Nephron progenitor cell (in vitro differentiated cells): Measurements from ENCODE around the gene C11orf54.

Experiments
- DNase-seq: peaks from one replicate; pipeline ENCODE4 v3.0.0; 2021
- H3K27ac Mint-ChIP-seq: 2 replicates; pipeline ENCODE4 v1.8.0; 2021; ENCODE audit warnings: mild to moderate bottlenecking, moderate library complexity, mixed read lengths
- H3K27me3 Mint-ChIP-seq: 2 replicates; pipeline ENCODE4 v1.8.0; 2021; ENCODE audit warnings: mild to moderate bottlenecking, low read depth, mixed read lengths; ENCODE audit not compliant: poor library complexity
- H3K36me3 Mint-ChIP-seq: 2 replicates; pipeline ENCODE4 v1.8.0; 2021; ENCODE audit warnings: low read depth, mixed read lengths
- H3K4me1 Mint-ChIP-seq: 2 replicates; pipeline ENCODE4 v1.8.0; 2021; ENCODE audit warnings: mixed read lengths
- H3K4me3 Mint-ChIP-seq: 2 replicates; pipeline ENCODE4 v1.8.0; 2021; ENCODE audit warnings: mild to moderate bottlenecking, moderate library complexity, mixed read lengths
- H3K9me3 Mint-ChIP-seq: 2 replicates; pipeline ENCODE4 v1.8.0; 2021; ENCODE audit warnings: mild to moderate bottlenecking, moderate library complexity, mixed read lengths
- TF ChIP-seq, protein P1 (sequence below): fragments of 200-600 bp; sonication (generic); IDR thresholded peaks from 2 replicates; pipeline ENCODE4 v1.5.0; 2021; ENCODE audit warnings: antibody characterized with exemption

Gene C11orf54

DNA sequence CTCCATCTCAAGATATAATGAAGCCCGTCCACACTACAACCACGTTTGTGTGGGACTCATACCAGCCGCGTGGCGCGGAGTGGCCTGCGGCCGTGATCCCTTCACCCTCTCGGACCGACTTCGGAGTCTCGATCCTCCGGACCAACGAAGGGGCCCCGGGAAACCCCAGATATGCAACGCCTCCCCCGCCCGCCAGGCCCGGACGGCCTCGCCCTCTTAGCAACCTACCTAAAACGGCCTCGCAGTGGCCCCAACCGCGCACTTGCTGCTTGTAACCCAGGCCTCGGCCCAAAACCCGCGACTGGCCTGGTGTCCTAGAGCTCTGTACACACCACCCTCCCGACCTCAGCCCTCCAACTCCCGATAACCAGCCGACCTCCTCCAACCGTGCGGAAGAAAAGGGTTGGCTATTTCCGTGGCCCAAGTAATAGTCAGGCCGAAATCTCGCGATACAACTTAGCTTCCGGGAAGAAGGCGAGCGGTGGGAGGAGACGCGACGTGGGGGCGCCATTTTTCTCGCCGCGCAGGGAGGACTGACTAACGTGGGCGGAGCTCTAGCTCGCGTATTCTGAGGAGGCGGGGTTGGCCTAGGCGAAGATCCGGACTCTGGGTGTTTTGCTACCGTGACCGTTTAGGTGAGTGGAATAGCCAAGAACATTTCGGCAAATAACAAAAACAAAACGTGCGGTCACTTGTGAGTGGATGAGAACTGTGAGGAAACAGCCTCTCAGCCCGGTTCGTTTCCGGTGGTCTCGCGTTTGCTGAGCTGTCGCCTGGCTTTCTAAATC is at the start of gene C11orf54, which contains the start of gene TAF1D:
Gene C11orf54, plus strand, starts transcription at position 579 of the 788 bp plus-strand sequence. CDS start 5,722 bp downstream, outside the sequence.
Gene TAF1D, minus strand, starts transcription at position 402 of the 788 bp plus-strand sequence. CDS start 2,191 bp downstream, outside the sequence.
- TF ChIP-seq, protein P1, sequence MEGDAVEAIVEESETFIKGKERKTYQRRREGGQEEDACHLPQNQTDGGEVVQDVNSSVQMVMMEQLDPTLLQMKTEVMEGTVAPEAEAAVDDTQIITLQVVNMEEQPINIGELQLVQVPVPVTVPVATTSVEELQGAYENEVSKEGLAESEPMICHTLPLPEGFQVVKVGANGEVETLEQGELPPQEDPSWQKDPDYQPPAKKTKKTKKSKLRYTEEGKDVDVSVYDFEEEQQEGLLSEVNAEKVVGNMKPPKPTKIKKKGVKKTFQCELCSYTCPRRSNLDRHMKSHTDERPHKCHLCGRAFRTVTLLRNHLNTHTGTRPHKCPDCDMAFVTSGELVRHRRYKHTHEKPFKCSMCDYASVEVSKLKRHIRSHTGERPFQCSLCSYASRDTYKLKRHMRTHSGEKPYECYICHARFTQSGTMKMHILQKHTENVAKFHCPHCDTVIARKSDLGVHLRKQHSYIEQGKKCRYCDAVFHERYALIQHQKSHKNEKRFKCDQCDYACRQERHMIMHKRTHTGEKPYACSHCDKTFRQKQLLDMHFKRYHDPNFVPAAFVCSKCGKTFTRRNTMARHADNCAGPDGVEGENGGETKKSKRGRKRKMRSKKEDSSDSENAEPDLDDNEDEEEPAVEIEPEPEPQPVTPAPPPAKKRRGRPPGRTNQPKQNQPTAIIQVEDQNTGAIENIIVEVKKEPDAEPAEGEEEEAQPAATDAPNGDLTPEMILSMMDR = no peak
- peak within 1 kb of the TSS; percentile 100 for H3K27ac Mint-ChIP-seq
- H3K27me3 Mint-ChIP-seq = no peaks in the 10 kb centered on the region
- no peaks in the 10 kb centered on the region for H3K9me3 Mint-ChIP-seq
- H3K4me1 Mint-ChIP-seq = peaks cover 73% of the 10 kb centered on the region
- peak within 1 kb of the TSS; percentile 100 for H3K4me3 Mint-ChIP-seq
- peak; percentile 94 for DNase-seq
- peaks cover 36% of the 10 kb centered on the region for H3K36me3 Mint-ChIP-seq

DNA sequence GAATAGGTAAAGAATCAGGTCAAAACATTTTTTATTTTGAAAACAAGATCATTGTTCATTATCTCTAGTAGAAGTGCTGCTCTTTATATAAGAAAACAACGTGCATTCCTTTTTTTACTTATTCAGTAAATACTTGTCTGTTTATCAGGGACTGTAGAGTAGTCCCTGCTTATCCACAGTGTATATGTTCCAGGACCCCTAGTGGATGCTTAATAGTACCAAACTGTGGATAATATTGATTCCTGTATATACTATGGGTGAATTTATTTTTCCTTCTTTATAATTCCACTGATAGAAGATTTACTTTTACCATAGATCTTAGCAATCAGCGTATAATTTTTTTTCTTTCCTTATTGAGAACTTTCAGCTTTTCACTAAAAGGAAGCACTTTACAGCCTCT is 47.4 kb upstream of the C11orf54 start:
- Mint-ChIP-seq H3K9me3 (no peaks in the 10 kb centered on the region), H3K4me3 (no peak overlapping the region), H3K36me3 (peaks cover 65% of the 10 kb centered on the region), H3K27ac (no peak overlapping the region), H3K4me1 (no peaks in the 10 kb centered on the region), H3K27me3 (no peaks in the 10 kb centered on the region)
- DNase-seq = no peak
- TF ChIP-seq, protein P1 = no peak

DNA sequence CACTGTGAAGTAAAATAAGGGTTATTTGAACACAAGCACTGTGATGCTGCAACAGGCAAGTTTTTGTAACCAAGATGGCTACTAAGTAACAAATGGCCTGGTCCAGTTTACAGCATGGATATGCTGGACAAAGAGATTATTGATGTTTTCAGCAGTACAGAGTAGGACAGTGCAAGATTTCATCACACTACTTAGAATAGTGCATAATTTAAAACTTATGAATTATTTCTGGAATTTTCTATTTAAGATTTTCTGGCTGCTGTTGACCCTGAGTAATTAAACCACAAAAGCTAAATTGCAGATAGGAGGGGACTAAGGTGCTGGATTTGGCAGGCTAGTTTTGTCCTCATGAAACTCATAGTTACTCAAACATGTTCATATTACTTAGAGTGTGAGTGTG is 46.9 kb upstream of the C11orf54 start:
- no peaks in the 10 kb centered on the region for H3K27me3 Mint-ChIP-seq
- no peak overlapping the region for H3K27ac Mint-ChIP-seq
- no peaks in the 10 kb centered on the region for H3K9me3 Mint-ChIP-seq
- DNase-seq = no peak
- TF ChIP-seq, protein P1 = no peak
- H3K4me1 Mint-ChIP-seq = no peaks in the 10 kb centered on the region
- H3K36me3 Mint-ChIP-seq = peaks cover 65% of the 10 kb centered on the region
- no peak overlapping the region for H3K4me3 Mint-ChIP-seq

DNA sequence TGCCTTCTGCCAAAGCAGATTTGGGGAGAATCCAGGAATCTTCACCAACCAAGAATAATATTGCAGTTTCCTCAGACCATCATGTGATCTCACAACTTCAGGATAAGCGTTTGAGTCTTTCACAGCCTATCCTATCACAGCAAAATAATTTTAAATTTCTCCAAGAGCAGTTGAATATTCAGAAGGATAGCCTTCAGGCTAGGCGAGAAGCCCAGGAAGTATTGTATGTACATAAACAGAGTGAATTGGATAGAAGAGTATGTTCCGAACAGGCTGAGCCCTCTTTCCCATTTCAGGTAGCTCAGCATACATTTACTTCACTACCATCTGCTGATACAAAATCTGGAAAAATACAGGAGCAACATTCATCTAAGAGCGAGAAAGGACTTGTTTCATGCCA is 43.9 kb upstream of the C11orf54 start:
- DNase-seq = no peak
- Mint-ChIP-seq H3K36me3 (peaks cover 71% of the 10 kb centered on the region), H3K4me3 (no peak overlapping the region), H3K27ac (peak overlapping the region; percentile 69), H3K27me3 (no peaks in the 10 kb centered on the region), H3K4me1 (no peaks in the 10 kb centered on the region), H3K9me3 (no peaks in the 10 kb centered on the region)
- TF ChIP-seq, protein P1 = no peak

DNA sequence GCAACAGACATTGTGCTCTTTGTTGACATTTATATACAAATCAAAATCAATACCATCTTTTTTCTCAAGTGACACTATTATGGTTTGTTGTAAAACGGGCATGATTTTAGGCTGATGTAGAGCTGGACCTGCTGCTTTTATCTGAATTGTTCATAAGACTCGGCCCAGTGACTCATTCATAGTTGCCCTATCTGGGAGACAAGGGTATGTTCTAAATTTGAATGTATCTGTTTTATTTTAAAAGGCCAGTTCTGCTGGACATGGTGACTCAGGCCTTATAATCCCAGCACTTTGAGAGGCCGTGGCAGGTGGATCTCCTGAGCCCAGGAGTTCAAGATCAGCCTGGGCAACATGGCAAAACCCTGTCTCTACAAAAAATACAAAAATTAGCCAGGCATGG is 40.6 kb upstream of the C11orf54 start:
- Mint-ChIP-seq H3K4me3 (no peak overlapping the region), H3K9me3 (no peaks in the 10 kb centered on the region), H3K4me1 (no peaks in the 10 kb centered on the region), H3K36me3 (peaks cover 92% of the 10 kb centered on the region), H3K27me3 (no peaks in the 10 kb centered on the region), H3K27ac (no peak overlapping the region)
- no peak for DNase-seq
- TF ChIP-seq, protein P1 = no peak

DNA sequence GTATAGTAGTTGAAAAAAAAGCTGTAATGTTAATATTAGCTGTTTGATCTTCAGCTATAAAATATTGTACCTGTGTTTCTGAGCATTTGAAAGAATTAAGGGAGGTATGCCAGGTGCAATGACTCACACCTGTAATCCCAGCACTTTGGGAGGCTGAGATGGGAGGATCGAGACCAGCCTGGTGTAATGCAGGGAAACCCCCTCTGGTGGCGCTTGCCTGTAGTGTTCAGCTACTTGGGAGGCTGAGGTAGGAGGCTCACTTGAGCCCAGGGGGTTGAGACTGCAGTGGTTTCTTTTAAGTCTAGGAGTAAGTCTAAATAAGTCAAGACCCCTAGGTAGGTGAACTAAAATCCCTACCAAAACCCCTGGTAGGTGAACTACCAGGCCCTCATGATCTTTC is 37.2 kb upstream of the C11orf54 start:
- Mint-ChIP-seq H3K36me3 (peaks cover 92% of the 10 kb centered on the region), H3K4me1 (no peaks in the 10 kb centered on the region), H3K27ac (no peak overlapping the region), H3K9me3 (peaks cover 19% of the 10 kb centered on the region), H3K27me3 (no peaks in the 10 kb centered on the region), H3K4me3 (no peak overlapping the region)
- TF ChIP-seq, protein P1 = no peak
- DNase-seq = no peak
